GM21360 (cell line): Measurements from ENCODE around the gene NNAT.

ENCODE experiments used
- ATAC-seq: cut with Tn5 transposase; IDR thresholded peaks from one replicate; pipeline ENCODE4 v1.9.1; 2021; ENCODE audit warnings: mild to moderate bottlenecking, moderate library complexity; ENCODE audit not compliant: unreplicated experiment

The NNAT gene

DNA sequence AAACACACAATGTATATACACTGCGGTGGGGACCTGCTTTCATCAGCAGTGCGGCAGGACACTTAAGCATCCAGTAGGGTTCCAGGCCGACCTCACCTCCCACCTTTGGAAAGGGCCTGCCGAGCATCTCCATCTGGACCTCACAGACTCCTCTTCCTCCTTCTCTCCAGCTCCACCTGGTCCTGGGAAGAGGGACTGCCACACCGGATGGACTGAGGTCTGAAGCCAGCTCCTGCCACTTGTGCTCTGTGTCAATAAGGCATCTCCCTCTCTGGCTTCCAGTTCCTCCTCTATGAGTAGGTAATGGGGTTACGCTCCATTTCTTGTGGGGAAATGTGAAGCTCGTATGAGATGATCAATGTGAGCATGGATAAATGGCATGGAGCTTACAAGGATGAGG, 19.1 kb upstream of the NNAT start:
- no peak for ATAC-seq

DNA sequence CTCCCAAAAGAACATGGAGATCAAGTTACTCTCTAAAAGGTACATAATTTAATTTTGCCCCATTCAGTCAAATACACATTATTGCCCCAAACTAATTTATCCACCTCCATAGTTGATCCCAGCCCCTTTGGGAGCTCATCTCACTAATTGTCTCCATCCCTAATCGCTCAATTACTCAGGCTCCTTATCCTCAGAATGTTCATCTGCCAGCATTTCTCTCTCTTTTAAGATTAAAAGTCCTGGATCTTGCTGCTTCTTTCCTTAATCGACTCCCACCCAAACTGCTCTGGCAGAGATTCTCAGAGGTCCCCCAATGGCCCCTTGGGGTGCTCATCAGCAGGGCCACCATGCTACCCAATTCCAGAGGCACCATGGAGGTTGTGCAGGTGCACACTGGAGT, 18.4 kb upstream of the NNAT start:
- no peak for ATAC-seq

DNA sequence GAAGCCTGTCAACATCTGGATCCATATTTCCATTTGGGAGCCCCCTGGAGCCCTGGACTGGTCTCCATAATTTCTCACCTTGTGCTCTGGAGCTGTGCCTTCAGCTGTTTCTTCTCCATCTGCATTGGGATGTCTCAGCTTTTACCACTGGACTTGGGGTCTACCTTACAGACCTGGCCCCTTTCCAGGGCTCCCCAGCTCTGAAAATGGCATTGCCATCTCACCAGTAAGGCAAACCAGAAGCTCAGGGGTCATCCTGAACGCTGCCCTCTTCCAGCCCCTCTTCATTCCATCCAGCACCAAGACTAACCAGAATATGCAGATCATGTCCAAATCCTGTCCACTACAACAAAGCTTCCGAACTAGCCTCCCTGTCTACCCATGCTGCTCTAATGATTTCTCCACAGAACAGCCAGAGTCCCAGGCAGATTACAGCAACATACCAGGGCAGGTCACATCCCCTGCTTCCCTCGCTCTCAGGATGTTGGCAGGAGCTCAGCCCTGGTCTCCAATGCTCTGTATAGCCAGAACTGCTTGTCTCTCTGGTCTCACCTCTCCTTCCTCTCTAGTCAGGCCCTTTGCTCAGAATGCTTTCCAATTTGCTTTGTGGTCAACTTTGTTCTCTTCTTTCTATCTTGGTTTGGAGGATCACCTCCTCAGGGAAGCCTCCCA, 17.7 kb upstream of the NNAT start:
- no peak for ATAC-seq

DNA sequence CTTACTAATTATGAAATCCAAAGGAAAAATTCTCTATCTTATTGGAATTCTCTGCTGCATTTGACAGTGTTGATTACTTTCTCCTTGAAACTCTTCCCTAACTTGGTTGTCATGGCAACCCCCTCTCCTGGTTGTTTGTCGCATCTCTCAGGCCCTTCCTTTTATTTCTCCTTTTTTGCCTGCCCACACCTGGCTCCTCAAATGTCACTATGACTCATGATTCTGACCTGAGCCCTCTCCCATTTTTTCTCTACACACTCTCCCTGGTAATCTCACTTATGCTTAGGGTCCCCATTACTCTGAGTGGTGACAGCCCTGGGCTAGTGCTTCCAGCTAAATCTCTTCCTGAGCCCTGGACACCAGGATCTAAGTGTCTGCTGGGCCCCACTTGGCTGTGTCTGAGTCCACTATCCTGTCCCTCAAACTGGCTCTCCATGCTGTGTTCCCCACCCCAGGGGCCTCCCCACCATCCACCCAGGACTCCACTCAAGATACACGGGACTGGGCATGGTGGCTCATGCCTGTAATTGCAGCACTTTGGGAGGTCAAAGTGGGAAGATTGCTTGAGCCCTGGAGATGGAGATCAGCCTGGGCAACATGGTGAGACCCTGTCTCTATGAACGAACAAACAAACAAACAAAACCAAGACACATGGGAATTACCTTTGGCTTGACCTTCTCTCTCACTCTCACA, 16.5 kb upstream of the NNAT start:
- ATAC-seq = no peak

DNA sequence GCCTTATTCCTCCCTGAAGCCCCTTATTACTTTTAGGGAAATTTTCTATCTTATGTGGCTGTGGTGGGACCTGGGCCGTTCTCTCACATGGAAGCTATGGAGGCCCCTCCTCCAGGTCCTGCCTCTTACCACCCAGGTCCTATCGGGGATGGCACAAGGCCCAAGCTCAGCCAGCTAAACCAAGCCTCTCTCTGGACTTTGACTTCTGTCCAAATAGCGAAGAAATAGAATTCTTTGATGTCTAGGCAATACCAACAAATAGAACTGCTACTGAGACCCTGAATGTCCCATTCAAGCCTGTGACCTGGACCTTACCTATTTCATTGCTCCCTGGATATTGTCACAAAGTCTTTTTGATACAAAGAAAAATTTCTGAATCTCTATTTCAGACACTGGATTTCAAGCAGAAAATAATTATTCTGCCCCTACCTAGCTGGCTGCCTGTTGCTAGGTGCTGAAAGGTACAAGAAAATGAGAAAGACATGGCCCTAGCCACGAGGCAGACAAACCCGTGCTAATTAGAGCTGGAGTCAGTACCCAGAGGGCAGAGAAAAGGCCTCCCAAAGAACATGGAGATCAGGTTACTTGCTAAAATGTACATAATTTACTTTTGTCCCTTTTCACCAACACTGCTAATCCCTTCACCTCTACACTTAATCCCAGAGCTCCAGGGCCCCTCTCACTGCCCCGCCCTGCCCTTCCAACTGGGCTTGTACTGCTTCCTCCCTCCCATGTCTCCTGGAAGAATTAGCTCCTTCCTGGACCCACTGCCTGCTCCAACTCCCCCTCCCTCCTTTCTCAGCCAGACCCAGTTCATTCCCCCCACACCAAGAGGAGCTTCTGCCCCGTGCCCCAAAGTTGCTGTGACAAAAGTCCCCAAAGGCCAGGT, 15.5 kb upstream of the NNAT start:
- ATAC-seq = no peak

DNA sequence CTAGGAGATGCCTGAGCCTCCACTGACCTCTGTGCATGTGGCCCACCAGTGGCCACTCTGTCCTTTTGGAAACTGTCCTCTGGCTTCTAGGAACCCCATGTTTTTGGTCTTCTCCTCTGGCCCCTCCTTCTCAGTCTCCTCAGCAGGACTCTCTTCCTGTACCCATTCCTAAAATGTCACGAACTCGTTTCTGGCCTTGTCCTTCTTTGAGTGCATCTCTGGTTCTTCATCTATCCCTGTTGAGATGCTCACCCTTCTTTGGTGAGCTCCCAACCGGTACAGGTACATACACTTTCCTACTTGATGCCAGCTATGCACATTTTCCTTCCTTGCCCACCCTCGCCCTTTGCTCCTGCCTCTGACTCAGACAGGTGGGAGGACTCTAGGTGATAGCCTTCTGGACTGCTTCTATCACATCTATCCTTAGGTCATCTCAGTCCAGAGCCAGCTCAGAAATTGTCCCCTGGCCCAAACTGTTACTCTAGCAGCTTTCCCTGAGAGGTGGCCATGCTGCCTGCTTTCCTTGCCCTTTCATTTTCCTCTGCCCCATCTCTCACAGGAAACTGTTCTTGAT, 14.8 kb upstream of the NNAT start:
- no peak for ATAC-seq

DNA sequence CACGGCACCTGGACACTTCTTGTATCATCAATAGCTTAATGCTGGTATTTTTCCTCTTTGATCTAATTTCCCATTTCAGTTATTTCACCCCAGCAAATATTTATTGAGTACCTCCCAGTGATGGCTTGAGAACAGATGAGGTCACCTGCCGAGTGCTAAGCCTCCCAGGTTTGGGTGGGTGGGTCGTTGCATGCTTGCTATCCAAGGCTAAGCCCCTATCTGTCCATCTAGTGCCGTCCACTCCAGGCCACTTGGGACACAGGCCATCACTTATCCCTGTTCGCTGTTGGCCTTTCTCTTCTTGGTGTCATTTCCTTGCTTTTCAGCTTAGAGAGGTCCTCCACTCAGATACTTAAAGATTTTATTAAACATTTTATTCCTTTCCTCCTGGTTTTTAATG, 10.8 kb upstream of the NNAT start:
- no peak for ATAC-seq

DNA sequence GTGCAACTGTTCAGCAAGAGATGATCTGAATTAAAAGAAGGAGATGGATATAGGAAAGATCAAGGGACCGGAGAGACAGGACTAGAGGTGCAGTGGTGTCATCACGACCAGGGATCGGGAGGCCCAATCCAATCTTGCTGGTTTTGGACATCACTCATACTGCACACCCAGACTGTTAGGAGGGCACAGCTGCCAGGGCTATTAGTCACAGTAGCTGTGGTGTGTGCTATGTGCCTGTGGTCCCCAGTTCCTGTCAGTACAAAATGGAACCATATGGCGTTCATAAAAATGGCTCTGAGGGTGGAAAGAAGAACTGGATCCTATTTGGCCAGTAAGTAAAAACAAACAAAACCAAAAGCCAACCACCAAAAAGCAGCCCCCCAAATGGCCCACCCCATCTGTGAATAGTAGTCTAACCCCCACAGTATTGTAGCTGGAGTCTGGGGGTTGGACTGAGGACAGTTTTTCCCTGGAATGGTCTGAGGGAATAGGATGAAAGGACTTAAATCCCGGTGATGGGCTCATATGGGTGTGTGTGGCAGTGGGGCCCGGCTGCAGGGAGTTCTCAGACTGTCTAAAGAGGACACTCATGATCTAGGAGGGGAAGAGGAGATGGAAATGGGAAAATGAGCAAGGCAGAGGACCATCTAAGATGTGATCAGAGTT, 9.3 kb upstream of the NNAT start:
- no peak for ATAC-seq

DNA sequence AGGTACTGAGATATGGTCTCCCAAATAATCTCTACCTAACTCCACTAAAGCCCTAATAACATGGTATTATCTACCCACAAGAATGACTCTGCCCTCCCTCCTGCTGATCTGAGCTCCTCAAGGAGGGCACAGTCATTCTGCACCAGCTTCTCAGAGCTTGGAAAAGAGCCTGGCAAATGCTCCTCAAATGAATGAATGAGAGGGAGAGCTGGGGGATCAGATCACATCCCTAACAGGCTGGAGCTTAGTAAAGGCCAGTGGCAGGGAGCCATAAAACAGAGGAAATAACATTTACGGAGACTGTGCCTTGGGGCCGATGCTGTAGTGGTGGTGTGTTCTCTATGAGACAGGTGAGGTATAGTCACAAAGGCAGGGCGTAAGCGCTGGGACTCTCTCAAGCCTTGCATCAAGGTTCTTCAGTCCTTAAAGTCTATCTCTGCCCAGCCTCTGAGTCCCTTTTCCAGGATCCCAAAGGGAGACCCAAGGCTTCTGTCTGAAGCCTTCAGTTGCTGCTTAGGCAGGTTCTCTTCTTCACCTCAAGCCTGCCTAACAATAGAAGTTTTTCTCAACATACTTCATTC, 7.2 kb upstream of the NNAT start:
- ATAC-seq = no peak

DNA sequence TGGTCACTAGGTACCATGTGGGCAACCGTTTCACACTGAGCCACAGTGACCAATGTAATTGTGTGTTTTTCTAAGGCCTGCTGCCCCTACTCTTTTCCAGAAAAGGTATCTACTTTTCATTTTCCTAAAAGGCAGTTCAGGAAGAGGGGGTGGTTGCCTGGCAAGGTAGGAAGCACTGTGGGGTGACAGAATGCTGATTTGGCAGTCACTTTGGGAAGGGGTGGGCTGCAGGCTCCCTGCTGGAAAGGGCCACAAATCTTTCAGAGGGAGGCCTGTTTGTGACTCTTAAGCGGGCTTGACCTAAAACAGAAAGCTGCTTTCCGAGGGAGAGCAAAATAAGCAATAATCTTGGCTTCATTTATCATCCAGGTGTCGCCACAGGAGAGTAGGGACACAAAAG, 5.2 kb upstream of the NNAT start:
- no peak for ATAC-seq

DNA sequence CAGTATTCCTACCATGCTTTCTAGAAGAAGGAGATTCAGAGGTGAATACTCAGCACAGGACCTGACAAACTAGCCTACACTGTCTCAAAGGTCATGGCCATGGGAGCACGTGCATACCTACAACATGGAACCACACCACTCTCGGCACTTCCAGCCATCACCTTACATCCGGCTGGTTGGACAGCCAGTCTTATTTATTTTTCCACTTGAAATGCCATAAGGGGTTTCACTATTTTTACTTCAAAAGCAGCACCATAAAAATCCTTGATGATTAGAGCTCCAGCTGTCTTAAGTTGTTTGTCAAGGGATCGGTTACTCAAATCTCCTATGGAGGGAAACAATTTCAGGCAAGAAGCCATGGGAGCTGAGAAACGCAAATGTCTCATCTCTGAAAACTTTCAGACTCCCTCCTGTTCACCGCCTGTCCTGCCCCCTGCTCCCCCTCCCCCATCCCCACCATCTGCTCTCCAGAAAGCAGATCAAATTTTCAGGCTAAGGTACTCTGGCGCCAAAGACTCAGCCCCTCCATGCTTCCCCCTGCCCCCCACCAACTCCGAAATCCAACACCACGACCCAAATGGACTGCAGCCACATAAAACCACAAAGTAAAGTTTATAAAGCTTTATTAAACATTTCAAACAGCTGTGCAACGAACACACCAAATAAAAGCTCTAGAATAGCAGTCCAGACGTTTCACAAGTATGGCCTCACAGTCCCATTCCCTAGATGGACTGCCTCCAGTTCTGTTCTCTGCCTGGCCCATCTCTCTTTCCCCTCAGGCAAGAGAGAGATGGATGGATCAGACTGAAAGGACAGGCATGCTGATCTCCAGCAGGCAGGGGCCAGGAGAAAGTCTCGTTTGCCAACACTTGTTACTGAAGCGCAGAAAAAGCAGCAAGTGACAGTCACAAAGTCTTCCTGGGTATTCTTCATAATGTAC, 4.0 kb upstream of the NNAT start:
- ATAC-seq = no peak

DNA sequence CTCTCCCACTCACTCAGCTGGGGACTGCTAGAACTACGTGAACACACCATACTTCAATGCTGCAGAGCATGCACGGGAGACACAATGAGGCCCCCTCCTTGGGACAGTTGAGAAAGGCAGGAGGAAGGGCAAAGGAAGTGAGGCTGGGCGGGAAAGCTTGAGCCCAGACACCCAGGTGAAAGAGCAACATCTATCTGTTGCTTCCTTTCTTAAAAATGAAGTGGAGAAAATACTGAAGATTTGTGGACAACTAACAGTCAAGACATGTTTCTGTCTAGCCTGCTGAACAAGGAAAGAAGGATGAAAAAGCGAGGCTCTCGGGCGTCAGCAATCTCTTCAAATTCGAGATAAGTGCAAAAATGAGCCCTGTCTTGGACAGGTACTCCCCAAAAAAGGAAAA, 3.0 kb upstream of the NNAT start:
- ATAC-seq = no peak

DNA sequence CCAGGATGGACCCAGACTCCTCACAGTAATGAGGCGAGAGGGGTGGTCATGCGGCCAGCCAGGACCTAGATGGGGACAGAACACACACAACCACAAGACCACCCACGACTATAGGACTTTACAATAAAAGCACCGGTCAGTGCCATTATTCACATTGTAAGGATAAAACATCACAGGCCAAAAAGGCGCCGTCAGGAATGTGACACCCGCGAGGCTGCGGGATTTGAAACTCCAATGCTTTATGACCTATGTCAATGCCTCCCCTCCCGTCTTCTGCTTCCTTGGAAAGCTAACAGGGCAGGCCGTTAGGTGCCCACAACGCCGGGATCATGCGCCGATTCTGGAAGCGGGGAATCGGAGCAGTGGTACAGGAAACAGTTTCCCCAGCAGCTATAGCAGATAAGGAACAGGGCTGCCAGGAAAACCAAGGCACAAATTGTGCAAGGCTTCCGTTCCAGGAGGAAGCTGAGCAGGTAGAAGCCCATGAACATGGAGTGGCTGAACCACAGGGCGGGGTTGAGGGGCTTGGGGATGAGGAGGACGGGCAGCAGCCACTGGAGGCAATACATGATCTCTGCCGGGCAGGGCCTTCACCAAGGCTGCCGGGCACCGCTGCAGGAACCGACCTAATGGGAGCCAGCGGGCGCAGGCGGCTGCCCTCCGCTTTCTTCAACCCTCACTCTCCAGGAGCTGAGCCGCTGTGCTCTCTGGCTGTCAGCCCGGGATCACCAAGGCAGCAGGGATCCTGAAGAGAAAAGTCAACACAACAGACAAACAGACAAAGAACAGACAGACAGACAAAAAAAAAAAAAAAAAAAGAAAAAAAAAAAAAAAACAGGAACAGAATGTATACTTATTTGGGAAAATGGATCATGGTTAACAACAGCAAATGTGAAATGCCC, 2.2 kb upstream of the NNAT start:
- no peak for ATAC-seq

DNA sequence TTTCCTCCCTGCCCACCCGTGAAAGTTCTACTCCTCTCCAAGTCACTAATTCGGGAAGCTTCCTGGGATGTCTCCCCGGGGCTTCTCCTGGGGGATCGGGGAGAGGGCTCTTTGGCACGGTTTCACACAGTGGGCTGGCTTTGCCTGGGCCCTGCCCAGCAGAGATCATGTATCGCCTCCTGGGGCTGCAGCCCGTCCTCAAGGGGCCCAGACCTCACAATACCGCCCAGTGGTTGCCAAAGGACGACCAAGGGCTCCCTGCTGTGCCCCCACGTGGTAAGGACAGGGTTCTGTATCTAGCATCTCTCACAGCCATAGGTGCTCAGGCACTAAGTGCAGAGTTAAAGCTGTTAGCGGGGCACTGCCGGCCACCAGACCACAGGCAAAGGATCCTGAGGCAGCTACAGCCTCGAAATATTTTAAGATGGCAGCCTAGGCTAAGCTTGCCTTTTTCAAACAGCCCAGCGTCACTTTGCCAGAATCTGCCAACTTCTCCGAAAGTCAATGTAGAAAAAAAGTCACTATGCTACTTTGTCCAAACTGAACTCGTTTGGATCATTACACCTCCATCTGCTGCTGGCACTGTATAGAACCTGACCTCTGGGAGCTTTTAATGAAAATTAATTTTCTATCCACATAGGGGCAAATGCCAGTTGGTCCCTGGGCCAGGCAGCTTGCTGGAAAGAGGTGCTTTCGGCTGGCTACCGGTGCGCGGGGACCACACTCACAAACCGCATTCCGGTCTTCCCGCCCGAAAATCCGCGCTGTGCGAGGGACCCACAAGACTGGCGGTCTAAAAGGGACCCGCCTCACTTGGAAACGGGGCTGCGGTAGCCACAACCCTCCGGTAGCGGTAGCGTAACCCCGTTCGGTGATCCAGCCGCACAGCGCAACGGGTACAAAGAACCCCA, 1.3 kb upstream of the NNAT start:
- no peak for ATAC-seq

DNA sequence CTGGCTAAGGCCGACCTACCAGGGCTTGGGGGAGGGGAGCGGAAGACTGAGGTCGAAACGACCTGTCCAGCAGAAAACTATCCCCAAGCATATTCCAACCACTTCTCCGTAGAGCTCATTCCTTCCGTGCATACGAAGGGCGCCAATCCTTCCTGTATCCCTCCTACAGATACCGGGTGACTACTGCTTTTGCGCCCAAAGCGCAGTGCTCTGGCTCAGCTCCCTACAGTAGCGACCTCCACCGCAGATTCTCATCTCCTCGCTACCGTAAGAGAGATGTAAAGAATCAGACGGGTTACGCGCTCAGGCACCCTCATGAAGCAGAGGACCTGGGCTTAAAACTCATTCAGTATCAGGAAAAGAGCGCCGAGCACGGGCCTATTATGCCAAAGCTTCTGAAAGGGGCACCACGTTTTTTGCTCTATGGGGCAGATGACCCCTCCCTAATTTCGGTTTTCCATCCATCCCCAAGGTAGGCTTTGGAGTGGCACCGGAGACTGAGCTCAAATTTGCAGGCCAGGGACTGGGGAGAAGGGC, 563 bp upstream of the NNAT start:
- no peak for ATAC-seq

DNA sequence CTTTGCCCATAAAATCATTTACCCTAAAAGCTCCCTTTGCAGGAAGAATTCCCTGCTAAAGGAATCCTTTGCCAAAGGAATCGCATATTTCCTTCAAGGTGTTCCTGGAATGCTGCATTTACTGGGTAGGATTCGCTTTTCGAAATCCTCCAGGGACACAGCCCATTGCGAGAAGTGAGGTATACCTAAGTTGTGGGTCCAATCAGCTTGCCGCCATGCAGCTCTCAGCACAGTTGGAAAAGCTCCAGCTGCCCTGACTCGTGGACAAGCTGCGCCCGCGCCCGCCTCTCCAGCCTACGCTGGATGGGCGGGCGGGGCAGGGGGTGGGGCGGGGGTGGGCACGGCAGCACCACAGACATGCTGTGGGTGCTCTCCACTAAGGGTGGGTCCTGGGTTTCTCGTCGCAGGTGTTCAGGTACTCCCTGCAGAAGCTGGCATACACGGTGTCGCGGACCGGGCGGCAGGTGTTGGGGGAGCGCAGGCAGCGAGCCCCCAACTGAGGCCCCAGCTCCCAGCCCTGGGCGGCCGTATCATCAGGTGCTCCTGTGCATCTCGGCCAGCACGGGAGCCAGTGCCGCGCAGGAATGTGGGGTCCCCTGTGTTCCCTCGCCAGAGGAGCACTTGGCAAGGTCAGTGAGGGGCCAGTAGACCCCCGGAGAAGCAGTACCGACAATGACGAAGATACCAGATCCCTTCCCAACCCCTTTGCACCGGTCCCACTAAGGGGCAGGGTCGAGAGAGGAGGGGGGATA, 1.4 kb downstream of the NNAT start:
- no peak for ATAC-seq

DNA sequence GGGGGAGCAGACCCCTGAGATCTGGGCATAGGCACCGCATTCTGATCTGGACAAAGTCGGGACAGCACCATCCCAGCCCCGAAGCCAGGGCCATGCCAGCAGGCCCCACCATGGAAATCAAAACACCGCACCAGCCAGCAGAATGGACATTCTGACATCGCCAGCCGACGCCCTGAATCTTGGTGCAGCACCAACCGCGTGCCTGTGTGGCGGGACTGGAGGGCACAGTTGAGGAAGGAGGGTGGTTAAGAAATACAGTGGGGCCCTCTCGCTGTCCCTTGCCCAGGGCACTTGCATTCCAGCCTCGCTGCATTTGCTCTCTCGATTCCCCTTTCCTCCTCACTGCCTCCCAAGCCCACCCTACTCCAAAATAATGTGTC, 2.0 kb downstream of the NNAT start:
- no peak for ATAC-seq
